Measurements from ENCODE around the gene BIK.
"Not testable (repeated sequence)": the region's sequence is repeated elsewhere in the genome, so short reads cannot be mapped to it uniquely, and the experiment has no call there.

Gene BIK

GRCh38 chr22:43110444-43110926, at the start of gene BIK:
BIK (plus strand) TSS chr22:43110750; CDS start chr22:43124023, 13,273 bp downstream.
- DNase-seq (ENCODE audit: low read depth) = peak; percentile 59

- DNase-seq (ENCODE audit: low read depth) = no peak
These were observed 44.4 kb upstream of the BIK start for GRCh38 chr22:43066134-43066533.

GRCh38 chr22:43066844-43067385, 43.6 kb upstream of the BIK start:
- peak; percentile 87 for DNase-seq (ENCODE audit: low read depth)

- no peak for DNase-seq (ENCODE audit: low read depth)
These were observed 33.3 kb upstream of the BIK start for GRCh38 chr22:43077121-43077877.

GRCh38 chr22:43078522-43078921, 32.0 kb upstream of the BIK start:
- peak; percentile 22 for DNase-seq (ENCODE audit: low read depth)

GRCh38 chr22:43079742-43080141, 30.8 kb upstream of the BIK start:
- no peak for DNase-seq (ENCODE audit: low read depth)

- DNase-seq (ENCODE audit: low read depth) = peak; percentile 65
These were observed 29.9 kb upstream of the BIK start for GRCh38 chr22:43080616-43081015.

- DNase-seq (ENCODE audit: low read depth) = peak; percentile 23
These were observed 28.6 kb upstream of the BIK start for GRCh38 chr22:43081968-43082367.

- no peak for DNase-seq (ENCODE audit: low read depth)
These were observed 24.6 kb upstream of the BIK start for GRCh38 chr22:43085658-43086606.

- DNase-seq (ENCODE audit: low read depth) = no peak
These were observed 21.9 kb upstream of the BIK start for GRCh38 chr22:43088627-43088983.

- peak; percentile 88 for DNase-seq (ENCODE audit: low read depth)
These were observed 21.4 kb upstream of the BIK start, which contains the start of gene TTLL1 for GRCh38 chr22:43088984-43089717. TTLL1 (minus strand) TSS chr22:43089391; CDS start chr22:43075586, 13,805 bp downstream.

- peak; percentile 90 for DNase-seq (ENCODE audit: low read depth)
These were observed 20.3 kb upstream of the BIK start for GRCh38 chr22:43090130-43090789.

- no peak for DNase-seq (ENCODE audit: low read depth)
These were observed 18.5 kb upstream of the BIK start for GRCh38 chr22:43092085-43092484.

- DNase-seq (ENCODE audit: low read depth) = peak; percentile 71
These were observed 16.5 kb upstream of the BIK start for GRCh38 chr22:43094085-43094484.

GRCh38 chr22:43094551-43094950, 16.0 kb upstream of the BIK start:
- no peak for DNase-seq (ENCODE audit: low read depth)

- DNase-seq (ENCODE audit: low read depth) = no peak
These were observed 14.1 kb upstream of the BIK start for GRCh38 chr22:43096420-43096819.

GRCh38 chr22:43098356-43098755, 12.2 kb upstream of the BIK start:
- DNase-seq (ENCODE audit: low read depth) = no peak

GRCh38 chr22:43099095-43099494, 11.5 kb upstream of the BIK start:
- no peak for DNase-seq (ENCODE audit: low read depth)

GRCh38 chr22:43100225-43100624, 10.3 kb upstream of the BIK start:
- peak; percentile 69 for DNase-seq (ENCODE audit: low read depth)

- no peak for DNase-seq (ENCODE audit: low read depth)
These were observed 9.2 kb upstream of the BIK start for GRCh38 chr22:43101306-43101705.

GRCh38 chr22:43104056-43104625, 6.4 kb upstream of the BIK start:
- DNase-seq (ENCODE audit: low read depth) = not testable (repeated sequence)

All from ELR (cell line).